Heart left ventricle (tissue), 16 donors: ENCODE data around the gene CAPS. TPM values are rescaled to one million over a fixed set of nuclear protein-coding genes. Genes with fewer than 3 reads are reported as not detected.

Source experiments
- ATAC-seq, 4 donors: fragments of 200-7000 bp; cut with Tn5 transposase; one replicate each; pipeline ENCODE4 v1.9.1; 2020 to 2022; ENCODE audit warnings: moderate library complexity in 4 of 4, mild to moderate bottlenecking in 3 of 4, moderate number of reproducible peaks in 1 of 4
- DNase-seq, 5 donors: peaks; one replicate each; pipeline ENCODE4 v3.0.0-alpha.2; 2020
- H3K27ac ChIP-seq, 12 donors: fragments of 200-600 bp; sonication (generic) in 4 of 12; one replicate each; pipeline versions ENCODE4 v1.5.0 to v1.8.0; 2016 to 2022; ENCODE audit warnings: mild to moderate bottlenecking in 2 of 12
- H3K27me3 ChIP-seq, 9 donors: fragments of 200-600 bp; sonication (generic) in 2 of 9; one replicate each; pipeline versions ENCODE4 v1.5.1 to v1.8.0; 2016 to 2022; ENCODE audit warnings: mild to moderate bottlenecking in 3 of 9
- H3K36me3 ChIP-seq, 9 donors: fragments of 200-600 bp; sonication (generic) in 2 of 9; one replicate each; pipeline versions ENCODE4 v1.5.0 to v1.8.0; 2018 to 2022; ENCODE audit warnings: mild to moderate bottlenecking in 2 of 9
- H3K4me1 ChIP-seq, 12 donors: fragments of 200-600 bp; sonication (generic) in 4 of 12; one replicate each; pipeline versions ENCODE4 v1.5.0 to v1.8.0; 2016 to 2022; ENCODE audit warnings: mild to moderate bottlenecking in 3 of 12
- H3K4me3 ChIP-seq, 12 donors: fragments of 200-600 bp; sonication (generic) in 4 of 12; one replicate each; pipeline versions ENCODE4 v1.5.0 to v1.8.0; 2017 to 2022; ENCODE audit warnings: mild to moderate bottlenecking in 9 of 12, moderate library complexity in 4 of 12
- H3K9me3 ChIP-seq, 12 donors: fragments of 200-600 bp; sonication (generic) in 4 of 12; one replicate each; pipeline versions ENCODE4 v1.5.0 to v1.8.0; 2016 to 2022; ENCODE audit warnings: mild to moderate bottlenecking in 1 of 12
- CTCF ChIP-seq, 12 donors: fragments of 200-600 bp; sonication (generic) in 4 of 12; IDR thresholded peaks; one replicate each; pipeline versions ENCODE4 v1.5.0 to v1.8.0; 2018 to 2022; ENCODE audit warnings: antibody characterized with exemption in 12 of 12, mild to moderate bottlenecking in 5 of 12
- POLR2A ChIP-seq, 2 donors: fragments of 450-650 bp; IDR thresholded peaks; one replicate each; pipeline ENCODE4 v1.6.1; 2017; ENCODE audit warnings: antibody characterized with exemption in 2 of 2, mild to moderate bottlenecking in 2 of 2, moderate library complexity in 2 of 2
- WGBS, 4 donors: extraction: QIAGEN DNeasy Blood & Tissue Kit in 2 of 4; methylation state at CpG; one replicate each; pipeline versions ENCODE4 v1.1.5 to v1.1.7; 2013 to 2018; 5-methylcytosine and 5-hydroxymethylcytosine counted together
- intact Hi-C, 10 donors: fragments of 100-400 bp; cut with DNase I; formaldehyde crosslinking; loops; one replicate each; pipeline versions ENCODE4 v1.11.1 to v1.14.2; 2022
- polyA plus RNA-seq, 2 donors: library from polyadenylated mRNA; stranded (reverse); fragments of 200-250 nt; gene quantifications; one replicate each; pipeline ENCODE4 v1.2.3, GENCODE V29; 2013
- total RNA-seq, 9 donors: library from RNA; depleted of rRNA in 2 of 9; stranded (reverse); fragments of >200 nt in 2 of 9; fragmentation: NEBNext Ultra II Directional in 3 of 9; extraction: Animal tissue kit (Norgen Biotek cat#: 25700) in 3 of 9; gene quantifications; one replicate each; pipeline versions ENCODE4 v1.1.0 to v1.2.4, GENCODE V29; 2016 to 2023
- donor health status: ischemic (EF 13 %, LVEDD 7.1; RV severe dilation, severe dysfunction).
- donor health status: healthy with polysubstance abuse.
- donor health status: DM: no; HTN: yes; CAD: no.
- donor health status: DM: no; HTN: no; CAD: no.
- donor health status: ischemic (EF 25% LVEDD 6.9; RV normal size, moderate dysfunction).
- donor health status: ischemic (EF 25% LVEDD 5.7; RV mildly dilated, moderate dysfunction).
- donor health status: healthy.
- donor health status: DM: yes; HTN: yes; CAD: no.
- donor health status: ischemic (EF 35%, LVEDD 5.7; RV mildly dilated, moderate dysfunction).
- donor health status: nonischemic (EF 11% LVEDD 7.7; RV severe dilation, severe dysfunction).
- donor health status: DM: yes; HTN: yes; CAD: no.
- donor health status: PGD.
- donor health status: ischemic (EF 29% LVEDD 5.4; RV normal size, mild dysfunction).
- donor health status: nonischemic (EF 23%, LVEDD 6.1; RV moderate dilation, normal function).

Gene CAPS
- total and polyA plus RNA-seq, 11 donors: 1.2 to 6.2 (median 3.3) TPM

- ATAC-seq (peak; percentile 35 to 66 (median 60)), DNase-seq (peak in 3 of 5 donors; percentile 60 to 77 (median 61))
- Histone ChIP-seq H3K9me3 (no peaks in the 10 kb centered on the region), H3K27me3 (peaks cover 0 to 15% (median 0%) of the 10 kb centered on the region in 9 donors), H3K36me3 (peaks cover 0 to 34% (median 21%) of the 10 kb centered on the region in 9 donors), H3K4me1 (peaks cover 0 to 60% (median 27%) of the 10 kb centered on the region in 12 donors), H3K27ac (peak overlapping the region in 11 of 12 donors; percentile 65 to 93 (median 82)), H3K4me3 (no peak overlapping the region)
- no peak for TF ChIP-seq CTCF (IDR thresholded peaks at IDR 0.05)
- TF ChIP-seq POLR2A (IDR thresholded peaks at IDR 0.05): no peak
- WGBS, 4 donors: 50 to 59% (median 54%) methylated on average over 8 to 15 of the region's 15 CpGs
- intact Hi-C loops: loop anchor here in 1 of 10 donors (5.0 kb wide), 1 partner anchor 88 kb away; the partner anchor contains the start of gene NRTN
These were observed 18.6 kb upstream of the CAPS start for GRCh38 chr19:5895409-5895808.

GRCh38 chr19:5895890-5896289 lies 18.2 kb upstream of the CAPS start:
- H3K9me3 ChIP-seq: no peaks in the 10 kb centered on the region
- no peak for DNase-seq
- ATAC-seq: no peak
- H3K36me3 ChIP-seq: peaks cover 0 to 38% (median 23%) of the 10 kb centered on the region in 9 donors
- no peak overlapping the region for H3K4me3 ChIP-seq
- TF ChIP-seq POLR2A (IDR thresholded peaks at IDR 0.05) (no peak), CTCF (IDR thresholded peaks at IDR 0.05) (no peak)
- H3K27ac ChIP-seq: peak overlapping the region in 9 of 12 donors; percentile 69 to 93 (median 87)
- intact Hi-C loops: loop anchor here in 1 of 10 donors (5.0 kb wide), 1 partner anchor 89 kb away; the partner anchor contains the start of gene NRTN
- peaks cover 0 to 65% (median 27%) of the 10 kb centered on the region in 12 donors for H3K4me1 ChIP-seq
- WGBS, 4 donors: 81 to 87% (median 85%) methylated on average over 8 of the region's 8 CpGs
- peaks cover 0 to 14% (median 0%) of the 10 kb centered on the region in 9 donors for H3K27me3 ChIP-seq

- H3K27ac ChIP-seq: peak overlapping the region in 5 of 12 donors; percentile 82 to 93 (median 88)
- TF ChIP-seq POLR2A (IDR thresholded peaks at IDR 0.05) (no peak), CTCF (IDR thresholded peaks at IDR 0.05) (no peak)
- H3K27me3 ChIP-seq: peaks cover 0 to 8% (median 0%) of the 10 kb centered on the region in 9 donors
- intact Hi-C loops: loop anchor here in 1 of 10 donors (5.0 kb wide), 1 partner anchor 89 kb away; the partner anchor contains the start of gene NRTN
- H3K4me3 ChIP-seq: no peak overlapping the region
- H3K9me3 ChIP-seq: no peaks in the 10 kb centered on the region
- DNase-seq (no peak), ATAC-seq (no peak)
- H3K4me1 ChIP-seq: peaks cover 0 to 69% (median 28%) of the 10 kb centered on the region in 12 donors
- H3K36me3 ChIP-seq: peaks cover 0 to 43% (median 25%) of the 10 kb centered on the region in 9 donors
- 86 to 93% (median 89%) methylated on average over 23 to 29 of the region's 29 CpGs for WGBS, 4 donors
These were observed 17.5 kb upstream of the CAPS start for GRCh38 chr19:5896365-5897076.
